BJ (cell line): ENCODE data around the gene PLEK. TPM values are rescaled to one million over a fixed set of nuclear protein-coding genes. Genes with fewer than 3 reads are reported as not detected.

ENCODE experiments used
- CTCF ChIA-PET: fragments of 350-600 bp; formaldehyde crosslinking; extraction: SDS; loops from one replicate; lab custom pipeline; 2021; ENCODE audit warnings: antibody characterized with exemption, inconsistent platforms; lab: Yijun Ruan, JAX
- POLR2A ChIA-PET: fragments of 300-600 bp; sonication (Branson Sonifier 250); formaldehyde crosslinking; extraction: SDS; loops from one replicate; lab custom pipeline; 2021; ENCODE audit warnings: antibody characterized with exemption; lab: Charles Lee
- DNase-seq: peaks from one replicate; pipeline ENCODE4 v3.0.0-alpha.2; 2011; ENCODE audit warnings: low read depth
- H3K27me3 ChIP-seq: 2 replicates; pipeline ENCODE4 v1.6.0; 2011; ENCODE audit warnings: low read length; ENCODE audit not compliant: control insufficient read depth, insufficient read depth
- H3K36me3 ChIP-seq: 2 replicates; pipeline ENCODE4 v1.5.1; 2011; ENCODE audit warnings: low read length; ENCODE audit not compliant: control insufficient read depth, insufficient read depth
- H3K4me3 ChIP-seq: 2 replicates; pipeline ENCODE4 v1.5.1; 2011; ENCODE audit warnings: low read depth, mild to moderate bottlenecking, control low read depth, low read length
- polyA plus RNA-seq: library from polyadenylated mRNA; depleted of rRNA; stranded (reverse); fragments of >200 nt; gene quantifications from 2 replicates; pipeline ENCODE4 v1.2.3, GENCODE V29; 2011
- TF ChIP-seq, protein P1 (sequence below): IDR thresholded peaks from 2 replicates; pipeline ENCODE4 v1.5.1; 2011; ENCODE audit warnings: low read depth, mild to moderate bottlenecking, control low read depth, inconsistent platforms, low read length, moderate library complexity; ENCODE audit not compliant: insufficient read depth

The PLEK gene
- polyA plus RNA-seq, 1 experiment, result not detected

DNA sequence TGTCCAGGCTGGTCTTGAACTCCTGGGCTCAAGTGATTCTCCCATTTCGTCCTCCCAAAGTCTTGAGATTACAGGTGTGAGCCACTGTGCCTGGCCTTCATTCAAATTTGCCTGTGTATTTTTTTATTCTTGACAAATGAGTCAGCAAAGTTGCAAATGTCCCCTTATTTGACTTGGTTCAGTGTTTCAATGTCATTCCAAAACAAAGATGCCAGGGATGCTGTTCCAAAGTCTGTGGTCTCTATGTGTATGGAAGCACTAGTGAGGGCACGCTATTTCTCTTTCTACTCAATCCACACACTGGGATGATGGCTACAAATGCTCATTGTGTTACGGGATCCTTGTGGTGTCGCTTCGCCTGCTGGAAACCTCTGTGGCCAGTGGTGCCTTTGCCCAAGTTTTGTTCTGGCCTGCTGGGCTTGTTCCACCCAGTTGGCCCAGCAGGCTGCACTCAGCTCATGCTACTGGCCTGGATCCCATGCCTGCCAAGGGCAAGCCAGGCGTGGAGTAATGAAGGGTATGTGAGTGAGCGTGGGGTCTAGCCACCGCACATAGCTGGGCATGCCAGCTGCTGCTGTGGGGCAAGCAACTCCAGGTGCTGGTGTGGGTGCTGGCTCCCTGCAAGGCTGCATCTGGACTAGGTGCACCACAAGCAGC is 66.4 kb downstream of the PLEK start:
- DNase-seq, result no peak
- POLR2A ChIA-PET, result no interaction called here
- Histone ChIP-seq H3K27me3 (peaks cover 2% of the 10 kb centered on the region), H3K36me3 (no peaks in the 10 kb centered on the region), H3K4me3 (no peak overlapping the region)
- TF ChIP-seq, protein P1, sequence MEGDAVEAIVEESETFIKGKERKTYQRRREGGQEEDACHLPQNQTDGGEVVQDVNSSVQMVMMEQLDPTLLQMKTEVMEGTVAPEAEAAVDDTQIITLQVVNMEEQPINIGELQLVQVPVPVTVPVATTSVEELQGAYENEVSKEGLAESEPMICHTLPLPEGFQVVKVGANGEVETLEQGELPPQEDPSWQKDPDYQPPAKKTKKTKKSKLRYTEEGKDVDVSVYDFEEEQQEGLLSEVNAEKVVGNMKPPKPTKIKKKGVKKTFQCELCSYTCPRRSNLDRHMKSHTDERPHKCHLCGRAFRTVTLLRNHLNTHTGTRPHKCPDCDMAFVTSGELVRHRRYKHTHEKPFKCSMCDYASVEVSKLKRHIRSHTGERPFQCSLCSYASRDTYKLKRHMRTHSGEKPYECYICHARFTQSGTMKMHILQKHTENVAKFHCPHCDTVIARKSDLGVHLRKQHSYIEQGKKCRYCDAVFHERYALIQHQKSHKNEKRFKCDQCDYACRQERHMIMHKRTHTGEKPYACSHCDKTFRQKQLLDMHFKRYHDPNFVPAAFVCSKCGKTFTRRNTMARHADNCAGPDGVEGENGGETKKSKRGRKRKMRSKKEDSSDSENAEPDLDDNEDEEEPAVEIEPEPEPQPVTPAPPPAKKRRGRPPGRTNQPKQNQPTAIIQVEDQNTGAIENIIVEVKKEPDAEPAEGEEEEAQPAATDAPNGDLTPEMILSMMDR, result no peak
- CTCF ChIA-PET, result interaction anchor here (1.5 kb wide), 1 partner anchor 12 kb away, joined by 4 read pairs; no protein-coding TSS in a partner anchor

DNA sequence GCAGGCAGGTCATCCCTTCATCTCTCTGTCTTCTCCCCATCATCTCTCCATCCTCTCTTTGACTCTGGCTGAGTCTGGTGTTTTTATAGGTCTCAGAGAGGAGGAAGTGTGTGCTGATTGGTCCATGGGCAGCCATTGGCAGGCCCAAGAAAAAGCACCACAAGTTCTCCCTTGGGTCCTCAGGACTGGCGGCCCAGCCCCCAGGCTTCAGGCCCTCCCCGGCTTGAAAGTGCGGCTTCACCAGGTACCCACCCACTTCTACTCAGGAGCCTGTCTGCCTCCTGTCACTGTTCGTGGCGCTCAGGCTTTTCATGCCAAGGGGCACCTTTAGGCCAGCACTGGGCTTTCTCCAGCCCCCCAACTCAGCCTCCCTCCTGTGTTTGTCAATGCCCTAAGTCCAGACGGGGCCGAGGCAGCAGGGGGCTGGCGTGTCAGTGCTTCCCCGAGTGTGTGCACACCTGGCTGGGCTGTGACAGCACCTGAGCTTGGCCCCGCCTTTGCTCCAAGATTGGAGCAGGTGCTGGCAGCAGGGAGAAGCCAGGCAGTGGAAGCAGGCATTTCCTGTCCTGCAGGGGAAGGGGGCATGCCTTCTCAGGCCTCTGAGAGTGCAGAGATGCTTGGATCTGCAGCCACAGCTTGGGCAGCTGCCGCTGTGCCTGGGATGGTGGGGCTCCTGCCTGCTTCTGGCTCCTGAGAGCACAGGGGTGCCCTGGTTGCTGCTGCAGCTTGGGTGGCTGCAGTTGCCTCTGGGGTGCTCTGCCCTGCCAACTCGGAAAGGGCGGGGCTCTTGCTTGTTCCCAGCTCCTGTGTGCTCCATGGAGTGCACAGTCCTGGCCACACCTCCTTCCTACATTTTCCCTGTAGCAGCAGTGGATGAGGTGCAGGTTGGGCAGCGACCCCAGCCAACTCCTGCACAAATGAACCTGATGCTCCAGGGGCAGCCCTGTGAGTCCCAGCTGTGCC is 67.9 kb downstream of the PLEK start:
- TF ChIP-seq, protein P1, result no peak
- Histone ChIP-seq H3K27me3 (peaks cover 2% of the 10 kb centered on the region), H3K36me3 (no peaks in the 10 kb centered on the region), H3K4me3 (no peak overlapping the region)
- DNase-seq, result no peak
- POLR2A ChIA-PET, result no interaction called here
- CTCF ChIA-PET, result interaction anchor here (1.2 to 1.5 kb wide), 3 partner anchors 9 to 311 kb away, joined by 4 to 5 read pairs (median 4); no protein-coding TSS in a partner anchor

DNA sequence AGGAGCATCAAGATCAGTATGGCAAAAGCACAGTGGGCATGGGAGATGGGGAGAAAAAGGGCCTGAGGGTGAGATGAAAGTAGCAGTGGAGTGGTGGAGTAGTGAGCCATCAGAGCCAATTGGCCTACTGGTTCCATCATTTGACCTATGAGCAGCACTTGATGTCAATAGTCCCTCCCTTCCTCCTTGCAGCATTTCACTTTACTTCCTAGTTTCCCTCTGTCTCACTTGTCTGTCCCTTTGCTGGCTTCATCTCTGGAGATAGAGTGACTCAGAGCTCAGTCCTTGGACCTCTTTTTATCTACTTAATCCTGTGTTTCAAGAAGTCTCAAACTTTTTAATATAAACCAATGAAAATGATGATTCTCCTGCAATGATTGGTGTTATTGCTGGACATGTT is 69.9 kb downstream of the PLEK start:
- TF ChIP-seq, protein P1, result no peak
- Histone ChIP-seq H3K27me3 (peaks cover 2% of the 10 kb centered on the region), H3K36me3 (no peaks in the 10 kb centered on the region), H3K4me3 (no peak overlapping the region)
- POLR2A ChIA-PET, result no interaction called here
- DNase-seq, result no peak
- CTCF ChIA-PET, result no interaction called here

DNA sequence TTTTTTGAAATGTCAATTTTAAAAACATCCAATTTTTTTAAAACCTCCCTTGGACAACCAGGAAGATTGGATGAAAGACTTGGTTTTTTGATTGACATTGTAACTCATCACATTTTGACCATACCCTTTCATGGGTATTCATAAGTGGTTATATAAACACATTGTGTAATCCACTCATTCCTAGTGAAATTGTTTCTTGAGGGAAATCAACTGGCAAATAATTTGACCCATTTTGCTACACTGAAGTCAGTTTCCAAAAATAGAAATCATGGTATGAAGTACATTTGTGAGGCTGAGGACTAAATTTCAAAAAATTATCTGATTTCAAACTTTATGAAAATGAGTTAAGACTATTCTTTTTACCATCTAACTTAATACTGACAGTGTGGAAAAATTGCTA is 70.5 kb downstream of the PLEK start:
- peaks cover 2% of the 10 kb centered on the region for H3K27me3 ChIP-seq
- H3K4me3 ChIP-seq, result no peak overlapping the region
- H3K36me3 ChIP-seq, result no peaks in the 10 kb centered on the region
- CTCF ChIA-PET, result interaction anchor here (2.1 kb wide), 1 partner anchor 313 kb away, joined by 10 read pairs; no protein-coding TSS in a partner anchor
- TF ChIP-seq, protein P1, result no peak
- POLR2A ChIA-PET, result no interaction called here
- DNase-seq, result no peak

DNA sequence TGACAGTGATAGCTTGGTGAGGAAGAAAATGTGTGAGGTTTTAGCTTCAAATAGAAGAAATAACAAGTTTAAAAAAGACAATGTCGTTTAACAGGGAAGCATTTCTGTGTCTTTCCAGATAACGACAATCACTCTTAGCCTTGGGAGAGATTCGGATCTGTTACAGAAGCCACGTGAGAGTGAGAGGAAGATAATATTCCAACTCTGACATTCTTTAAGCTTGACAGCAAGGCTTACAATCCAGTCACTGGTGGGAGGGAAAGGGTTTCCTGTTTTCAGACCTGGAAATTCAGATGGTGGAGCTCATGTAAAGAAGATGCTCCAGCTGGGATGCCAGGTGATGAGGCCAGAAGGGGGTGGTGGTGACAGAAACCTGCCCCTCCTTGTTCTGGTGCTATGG is 71.2 kb downstream of the PLEK start:
- no peak overlapping the region for H3K4me3 ChIP-seq
- no peaks in the 10 kb centered on the region for H3K36me3 ChIP-seq
- no peak for DNase-seq
- TF ChIP-seq, protein P1, result no peak
- peaks cover 2% of the 10 kb centered on the region for H3K27me3 ChIP-seq
- CTCF ChIA-PET, result interaction anchor here (0.8 to 2.1 kb wide), 4 partner anchors 12 to 314 kb away, joined by 3 to 10 read pairs (median 4); partner anchors contain the start of genes APLF and FBXO48
- POLR2A ChIA-PET, result no interaction called here
